UCSD-AML1 (cell line): ENCODE results near the gene SIPA1L3.
"Not testable (repeated sequence)": the region's sequence is repeated elsewhere in the genome, so short reads cannot be mapped to it uniquely, and the experiment has no call there.

Experiments
- DNase-seq: peaks from one replicate; lab custom pipeline; 2025; ENCODE audit not compliant: unreplicated experiment; lab: John Stamatoyannopoulos, UW

SIPA1L3 gene

GRCh38 chr19:38227287-38228004, 320.4 kb downstream of the SIPA1L3 start:
- no peak for DNase-seq

- no peak for DNase-seq
Observed at GRCh38 chr19:38228005-38228377, 321.0 kb downstream of the SIPA1L3 start.

GRCh38 chr19:38228491-38229439, 321.8 kb downstream of the SIPA1L3 start:
- no peak for DNase-seq

- peak; percentile 89 for DNase-seq
Observed at GRCh38 chr19:38229585-38230073, 322.6 kb downstream of the SIPA1L3 start.

GRCh38 chr19:38230506-38231133, 323.6 kb downstream of the SIPA1L3 start:
- not testable (repeated sequence) for DNase-seq

- no peak for DNase-seq
Observed at GRCh38 chr19:38231918-38232317, 324.9 kb downstream of the SIPA1L3 start.

GRCh38 chr19:38233740-38234251, 326.8 kb downstream of the SIPA1L3 start:
- peak; percentile 88 for DNase-seq

- no peak for DNase-seq
Observed at GRCh38 chr19:38234615-38235014, 327.6 kb downstream of the SIPA1L3 start.

GRCh38 chr19:38239816-38240215, 332.8 kb downstream of the SIPA1L3 start:
- no peak for DNase-seq

- DNase-seq: no peak
Observed at GRCh38 chr19:38243279-38243673, 336.3 kb downstream of the SIPA1L3 start.

- DNase-seq: no peak
Observed at GRCh38 chr19:38245826-38246498, 339.0 kb downstream of the SIPA1L3 start.

- DNase-seq: no peak
Observed at GRCh38 chr19:38247126-38247525, 340.1 kb downstream of the SIPA1L3 start.

- no peak for DNase-seq
Observed at GRCh38 chr19:38247734-38248268, 340.8 kb downstream of the SIPA1L3 start.

- DNase-seq: no peak
Observed at GRCh38 chr19:38248421-38248820, 341.4 kb downstream of the SIPA1L3 start.

- no peak for DNase-seq
Observed at GRCh38 chr19:38250428-38250820, 343.4 kb downstream of the SIPA1L3 start.

- DNase-seq: no peak
Observed at GRCh38 chr19:38250821-38251563, 344.0 kb downstream of the SIPA1L3 start.

GRCh38 chr19:38251564-38252051, 344.6 kb downstream of the SIPA1L3 start:
- peak; percentile 57 for DNase-seq

GRCh38 chr19:38252385-38252784, 345.4 kb downstream of the SIPA1L3 start:
- no peak for DNase-seq

- peak; percentile 32 for DNase-seq
Observed at GRCh38 chr19:38252941-38253691, 346.1 kb downstream of the SIPA1L3 start.
